Fibroblast of lung (primary cell): Measurements from ENCODE around the gene UPP1.

Source experiments
- EZH2 ChIP-seq: IDR thresholded peaks from 2 replicates; pipeline ENCODE4 v1.5.1; 2012; ENCODE audit warnings: low read length, control low read depth, mild to moderate bottlenecking; ENCODE audit errors: missing control alignments
- TF ChIP-seq, protein P1 (sequence below), 2 donors: IDR thresholded peaks in 1 of 2; conservative IDR thresholded peaks in 1 of 2; 1 replicate in 1 of 2; 2 replicates in 1 of 2; pipeline ENCODE4 v1.5.1; 2011 to 2012; ENCODE audit warnings: low read length in 2 of 2, control low read depth in 1 of 2, inconsistent platforms in 1 of 2, low read depth in 1 of 2, mild to moderate bottlenecking in 1 of 2

DNA sequence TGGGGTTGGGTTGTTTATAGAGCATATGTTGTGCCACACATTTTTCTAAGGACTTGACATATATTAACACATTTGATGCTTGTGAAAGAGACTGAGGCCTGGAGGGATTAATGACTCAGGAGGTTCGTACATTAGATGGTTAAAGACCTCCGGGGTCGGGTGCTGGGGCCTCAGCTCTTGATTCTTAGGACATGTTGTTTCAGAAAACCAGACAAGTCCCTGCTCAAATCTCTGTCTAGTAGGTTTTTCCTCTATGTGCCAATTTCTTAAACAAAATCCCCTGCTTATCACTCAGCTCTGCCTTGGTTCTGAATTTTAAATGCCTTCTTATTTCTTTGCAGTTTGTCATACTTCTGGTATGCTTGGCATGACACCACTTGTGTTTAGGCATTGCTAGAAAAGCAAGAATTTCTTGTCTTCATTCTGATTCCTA, 5.8 kb downstream of the UPP1 start:
- no peak for TF ChIP-seq EZH2
- TF ChIP-seq, protein P1, sequence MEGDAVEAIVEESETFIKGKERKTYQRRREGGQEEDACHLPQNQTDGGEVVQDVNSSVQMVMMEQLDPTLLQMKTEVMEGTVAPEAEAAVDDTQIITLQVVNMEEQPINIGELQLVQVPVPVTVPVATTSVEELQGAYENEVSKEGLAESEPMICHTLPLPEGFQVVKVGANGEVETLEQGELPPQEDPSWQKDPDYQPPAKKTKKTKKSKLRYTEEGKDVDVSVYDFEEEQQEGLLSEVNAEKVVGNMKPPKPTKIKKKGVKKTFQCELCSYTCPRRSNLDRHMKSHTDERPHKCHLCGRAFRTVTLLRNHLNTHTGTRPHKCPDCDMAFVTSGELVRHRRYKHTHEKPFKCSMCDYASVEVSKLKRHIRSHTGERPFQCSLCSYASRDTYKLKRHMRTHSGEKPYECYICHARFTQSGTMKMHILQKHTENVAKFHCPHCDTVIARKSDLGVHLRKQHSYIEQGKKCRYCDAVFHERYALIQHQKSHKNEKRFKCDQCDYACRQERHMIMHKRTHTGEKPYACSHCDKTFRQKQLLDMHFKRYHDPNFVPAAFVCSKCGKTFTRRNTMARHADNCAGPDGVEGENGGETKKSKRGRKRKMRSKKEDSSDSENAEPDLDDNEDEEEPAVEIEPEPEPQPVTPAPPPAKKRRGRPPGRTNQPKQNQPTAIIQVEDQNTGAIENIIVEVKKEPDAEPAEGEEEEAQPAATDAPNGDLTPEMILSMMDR (conservative IDR thresholded peaks at IDR 0.05 in 1 of 2, IDR thresholded peaks at IDR 0.05 in 1 of 2; ENCODE audit: low read depth in 1 of 2, low read length in 2 of 2) = no peak
